Effector CD8-positive, alpha-beta T cell (primary cell): Measurements from ENCODE around the gene SLC9A3.
"Not testable (repeated sequence)": the region's sequence is repeated elsewhere in the genome, so short reads cannot be mapped to it uniquely, and the experiment has no call there.

Experiments
- DNase-seq: peaks from one replicate; lab custom pipeline; 2025; lab: John Stamatoyannopoulos, UW
- total RNA-seq, 4 experiments: gene quantifications; one replicate each; lab custom pipeline; 2026; lab: John Stamatoyannopoulos, UW

Gene SLC9A3
- total RNA-seq = 0 to 0.29 (median 0.13) reads per million in 4 experiments

- DNase-seq = no peak
These were observed at the start of gene SLC9A3 for GRCh38 chr5:524234-524972. SLC9A3 (minus strand) TSS chr5:524449.

GRCh38 chr5:573976-574375 lies 49.7 kb upstream of the SLC9A3 start:
- no peak for DNase-seq

- DNase-seq = no peak
These were observed 49.0 kb upstream of the SLC9A3 start for GRCh38 chr5:573206-573605.

GRCh38 chr5:572398-573019 lies 48.3 kb upstream of the SLC9A3 start:
- no peak for DNase-seq

- no peak for DNase-seq
These were observed 47.5 kb upstream of the SLC9A3 start for GRCh38 chr5:571791-572190.

- no peak for DNase-seq
These were observed 46.6 kb upstream of the SLC9A3 start for GRCh38 chr5:570886-571285.

GRCh38 chr5:570446-570845 lies 46.2 kb upstream of the SLC9A3 start:
- DNase-seq = no peak

GRCh38 chr5:569868-570361 lies 45.7 kb upstream of the SLC9A3 start:
- no peak for DNase-seq

GRCh38 chr5:569358-569867 lies 45.2 kb upstream of the SLC9A3 start:
- no peak for DNase-seq

GRCh38 chr5:568809-569208 lies 44.6 kb upstream of the SLC9A3 start:
- no peak for DNase-seq

GRCh38 chr5:568061-568781 lies 44.0 kb upstream of the SLC9A3 start:
- DNase-seq = no peak

- DNase-seq = no peak
These were observed 43.4 kb upstream of the SLC9A3 start for GRCh38 chr5:567664-568060.

GRCh38 chr5:566636-567309 lies 42.5 kb upstream of the SLC9A3 start:
- DNase-seq = no peak

GRCh38 chr5:565782-566440 lies 41.7 kb upstream of the SLC9A3 start:
- DNase-seq = no peak

- no peak for DNase-seq
These were observed 37.2 kb upstream of the SLC9A3 start for GRCh38 chr5:561408-561807.

- DNase-seq = no peak
These were observed 36.5 kb upstream of the SLC9A3 start for GRCh38 chr5:560792-561166.

GRCh38 chr5:558871-559503 lies 34.7 kb upstream of the SLC9A3 start:
- DNase-seq = no peak

- DNase-seq = no peak
These were observed 34.1 kb upstream of the SLC9A3 start for GRCh38 chr5:558326-558725.

- DNase-seq = not testable (repeated sequence)
These were observed 33.7 kb upstream of the SLC9A3 start for GRCh38 chr5:557917-558316.

- DNase-seq = no peak
These were observed 32.7 kb upstream of the SLC9A3 start for GRCh38 chr5:556909-557441.
